ENCODE measurements around the gene RAB31.
A peak's percentile ranks its signal among the peaks of the same experiment; 100 is the strongest.

The RAB31 gene

DNA sequence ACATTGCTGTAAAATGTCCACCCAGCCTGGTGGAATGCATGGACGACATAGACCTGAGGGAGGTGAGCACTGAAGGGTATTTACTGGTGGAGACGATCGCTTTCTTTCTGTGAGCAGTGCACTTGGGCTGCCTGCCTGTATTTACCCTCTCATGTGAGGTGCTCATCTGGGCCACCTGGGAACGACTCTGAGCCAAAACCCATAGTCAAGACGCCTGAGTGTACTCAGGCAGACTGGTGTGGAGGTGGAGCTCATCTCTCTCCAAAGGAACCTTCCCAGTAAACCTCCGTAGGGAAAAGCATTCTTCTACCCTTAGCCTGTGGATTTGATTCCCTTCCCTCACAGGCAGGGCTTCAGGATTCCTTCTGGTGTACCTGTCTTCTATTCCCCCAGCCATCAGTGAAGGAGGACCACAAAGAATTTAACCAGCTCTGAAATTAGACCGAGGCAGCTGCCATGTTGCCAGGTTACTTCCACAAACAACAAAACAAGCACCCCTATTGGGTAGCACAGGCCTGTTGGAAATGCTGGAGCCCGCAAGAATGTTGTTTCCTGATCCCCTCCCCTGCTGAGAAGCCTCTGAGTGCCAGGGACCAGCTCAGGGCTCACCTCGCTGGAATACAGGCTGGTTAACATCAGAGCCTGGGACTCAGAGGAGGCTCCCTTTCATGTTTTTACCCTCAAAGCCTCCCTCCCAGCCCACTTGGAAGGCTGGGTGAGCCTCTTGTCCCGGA is 130.2 kb downstream of the RAB31 start:
- Histone ChIP-seq H3K9me3 (ENCODE audit: control insufficient read depth, insufficient read depth, low read length) (no peaks in the 10 kb centered on the region), H3K27me3 (ENCODE audit: control insufficient read depth, insufficient read depth, low read length) (no peaks in the 10 kb centered on the region), H3K36me3 (ENCODE audit: control insufficient read depth, insufficient read depth, low read length) (no peaks in the 10 kb centered on the region), H3K4me1 (ENCODE audit: control insufficient read depth, insufficient read depth, low read length) (peaks cover 10% of the 10 kb centered on the region; the same call in 1 of the 2 replicates), H3K4me3 (ENCODE audit: low read length) (no peak overlapping the region), H3K27ac (ENCODE audit: low read length) (no peak overlapping the region)
- DNase-seq (ENCODE audit: low read depth, low spot score), result peak; percentile 63
- no CpG with 5 or more reads among the region's 10 CpGs for WGBS (ENCODE audit: insufficient coverage, insufficient read length)

DNA sequence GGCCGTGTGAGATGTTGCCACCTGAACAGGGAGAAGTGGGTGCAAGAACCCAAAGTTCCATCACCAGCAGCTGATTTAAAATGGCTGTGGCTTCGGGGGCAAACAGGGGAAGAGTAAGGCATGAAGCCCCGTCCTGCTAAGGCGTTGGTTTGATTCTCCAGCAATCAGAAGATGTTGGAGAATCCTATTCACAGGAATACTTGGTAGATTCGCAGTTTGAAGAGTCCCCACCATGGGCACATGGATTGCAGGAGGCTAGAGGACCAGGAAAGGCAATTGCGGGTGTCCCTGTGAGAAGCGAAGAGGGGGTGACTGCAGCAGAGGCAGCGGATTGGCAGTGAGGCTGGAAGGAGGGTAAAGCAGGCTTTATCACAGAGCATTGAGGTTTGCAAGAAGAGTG is 131.1 kb downstream of the RAB31 start:
- no peak overlapping the region for H3K27ac ChIP-seq (ENCODE audit: low read length)
- H3K4me1 ChIP-seq (ENCODE audit: control insufficient read depth, insufficient read depth, low read length), result peaks cover 10% of the 10 kb centered on the region; the same call in 1 of the 2 replicates
- H3K9me3 ChIP-seq (ENCODE audit: control insufficient read depth, insufficient read depth, low read length), result no peaks in the 10 kb centered on the region
- no peak overlapping the region for H3K4me3 ChIP-seq (ENCODE audit: low read length)
- H3K36me3 ChIP-seq (ENCODE audit: control insufficient read depth, insufficient read depth, low read length), result no peaks in the 10 kb centered on the region
- H3K27me3 ChIP-seq (ENCODE audit: control insufficient read depth, insufficient read depth, low read length), result no peaks in the 10 kb centered on the region
- DNase-seq (ENCODE audit: low read depth, low spot score), result no peak
- no CpG with 5 or more reads among the region's 8 CpGs for WGBS (ENCODE audit: insufficient coverage, insufficient read length)

DNA sequence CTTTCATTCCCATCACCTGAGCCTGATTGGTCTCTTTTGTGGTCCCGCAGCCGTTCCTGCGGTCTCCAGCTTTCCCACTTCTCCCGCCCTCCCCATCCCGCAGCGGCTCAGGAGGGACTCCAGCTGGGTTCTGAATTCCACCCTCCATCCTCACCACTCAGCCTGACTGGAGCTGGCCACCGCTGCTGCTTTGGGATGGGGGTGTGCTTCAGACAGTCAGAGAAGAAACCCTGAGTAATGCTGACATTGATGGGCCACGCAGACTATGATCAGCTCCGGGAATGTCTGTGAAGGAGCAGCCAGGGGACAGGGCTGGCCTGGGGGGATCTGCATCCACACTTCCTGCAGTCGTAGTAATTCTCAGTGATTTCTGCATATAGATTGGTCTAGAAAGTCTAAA is 131.8 kb downstream of the RAB31 start:
- no peak overlapping the region for H3K27ac ChIP-seq (ENCODE audit: low read length)
- no CpG with 5 or more reads among the region's 10 CpGs for WGBS (ENCODE audit: insufficient coverage, insufficient read length)
- H3K4me1 ChIP-seq (ENCODE audit: control insufficient read depth, insufficient read depth, low read length), result peaks cover 10% of the 10 kb centered on the region; the same call in 1 of the 2 replicates

DNA sequence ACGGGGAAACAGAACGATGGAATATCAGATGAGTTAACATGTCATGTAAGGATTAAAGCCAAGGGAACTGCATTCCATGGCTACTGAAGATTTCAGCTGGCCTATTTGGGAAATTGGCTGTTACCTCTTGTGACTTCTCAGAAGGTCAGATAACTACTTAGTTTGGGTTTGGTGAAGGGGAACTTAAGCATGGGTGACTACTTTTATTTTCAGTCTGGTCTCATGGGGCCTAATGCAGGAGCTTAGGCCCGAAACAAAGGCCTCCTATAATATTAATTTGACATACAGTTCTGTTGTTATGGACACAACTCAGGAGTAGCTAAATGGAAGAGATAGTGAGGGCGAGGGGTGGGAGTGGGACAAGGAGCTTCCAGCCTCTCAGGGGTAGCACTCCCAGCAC is 133.7 kb downstream of the RAB31 start:
- Histone ChIP-seq H3K27ac (ENCODE audit: low read length) (no peak overlapping the region), H3K4me3 (ENCODE audit: low read length) (no peak overlapping the region), H3K4me1 (ENCODE audit: control insufficient read depth, insufficient read depth, low read length) (peaks cover 8% of the 10 kb centered on the region; the same call in 1 of the 2 replicates), H3K36me3 (ENCODE audit: control insufficient read depth, insufficient read depth, low read length) (no peaks in the 10 kb centered on the region), H3K9me3 (ENCODE audit: control insufficient read depth, insufficient read depth, low read length) (no peaks in the 10 kb centered on the region), H3K27me3 (ENCODE audit: control insufficient read depth, insufficient read depth, low read length) (no peaks in the 10 kb centered on the region)
- DNase-seq (ENCODE audit: low read depth, low spot score), result no peak
- WGBS (ENCODE audit: insufficient coverage, insufficient read length), result no CpG with 5 or more reads among the region's 4 CpGs

More for the DNA sequence above, 131.8 kb downstream of the RAB31 start:
- Histone ChIP-seq H3K9me3 (ENCODE audit: control insufficient read depth, insufficient read depth, low read length) (no peaks in the 10 kb centered on the region), H3K36me3 (ENCODE audit: control insufficient read depth, insufficient read depth, low read length) (no peaks in the 10 kb centered on the region), H3K27me3 (ENCODE audit: control insufficient read depth, insufficient read depth, low read length) (no peaks in the 10 kb centered on the region), H3K4me3 (ENCODE audit: low read length) (no peak overlapping the region)
- DNase-seq (ENCODE audit: low read depth, low spot score), result no peak

DNA sequence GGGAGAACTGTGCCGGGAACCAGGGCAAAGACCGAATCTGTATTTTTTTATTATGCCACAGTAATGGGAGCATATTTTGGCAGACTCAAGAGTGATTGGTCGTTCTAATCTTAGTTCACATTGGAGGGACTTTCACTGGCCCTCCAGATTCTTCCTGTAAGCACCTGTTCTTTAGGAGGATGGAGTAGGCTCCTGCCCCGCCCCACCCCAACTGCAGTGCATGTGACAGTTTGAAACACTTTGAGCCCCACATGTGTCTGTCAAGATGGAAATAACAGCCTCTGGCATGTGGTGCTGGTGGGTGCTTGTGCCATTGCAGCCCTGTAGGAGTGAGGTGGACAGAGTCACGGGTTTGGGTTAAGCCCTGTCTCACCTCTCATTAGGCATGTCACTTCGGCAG is 134.3 kb downstream of the RAB31 start:
- H3K27me3 ChIP-seq (ENCODE audit: control insufficient read depth, insufficient read depth, low read length), result no peaks in the 10 kb centered on the region
- H3K27ac ChIP-seq (ENCODE audit: low read length), result no peak overlapping the region
- H3K4me3 ChIP-seq (ENCODE audit: low read length), result no peak overlapping the region
- no peak for DNase-seq (ENCODE audit: low read depth, low spot score)
- WGBS (ENCODE audit: insufficient coverage, insufficient read length), result no CpG with 5 or more reads among the region's 6 CpGs
- H3K36me3 ChIP-seq (ENCODE audit: control insufficient read depth, insufficient read depth, low read length), result no peaks in the 10 kb centered on the region
- no peaks in the 10 kb centered on the region for H3K9me3 ChIP-seq (ENCODE audit: control insufficient read depth, insufficient read depth, low read length)
- peaks cover 8% of the 10 kb centered on the region; the same call in 1 of the 2 replicates for H3K4me1 ChIP-seq (ENCODE audit: control insufficient read depth, insufficient read depth, low read length)

DNA sequence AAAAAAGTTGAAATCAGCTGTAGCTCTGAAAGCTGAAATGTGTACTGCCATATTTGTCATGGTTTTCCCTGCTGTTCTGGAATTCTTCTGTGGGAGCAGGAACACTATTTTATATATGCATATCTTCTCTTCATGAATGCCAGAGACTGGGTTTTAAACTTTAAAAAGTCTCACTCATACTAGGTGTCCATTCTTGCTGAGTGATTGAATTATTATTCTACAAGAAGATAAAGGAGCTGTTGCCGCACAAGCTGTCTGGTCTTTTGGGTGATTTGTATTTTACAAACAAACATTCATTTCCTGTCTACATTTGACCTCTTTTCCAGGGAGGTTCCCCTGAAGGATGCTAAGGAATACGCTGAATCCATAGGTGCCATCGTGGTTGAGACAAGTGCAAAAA is 137.2 kb downstream of the RAB31 start:
- no peaks in the 10 kb centered on the region for H3K27me3 ChIP-seq (ENCODE audit: control insufficient read depth, insufficient read depth, low read length)
- H3K4me1 ChIP-seq (ENCODE audit: control insufficient read depth, insufficient read depth, low read length), result peaks cover 1% of the 10 kb centered on the region
- H3K4me3 ChIP-seq (ENCODE audit: low read length), result no peak overlapping the region
- no peaks in the 10 kb centered on the region for H3K9me3 ChIP-seq (ENCODE audit: control insufficient read depth, insufficient read depth, low read length)
- no peak overlapping the region for H3K27ac ChIP-seq (ENCODE audit: low read length)
- no CpG with 5 or more reads among the region's 3 CpGs for WGBS (ENCODE audit: insufficient coverage, insufficient read length)
- no peak for DNase-seq (ENCODE audit: low read depth, low spot score)
- H3K36me3 ChIP-seq (ENCODE audit: control insufficient read depth, insufficient read depth, low read length), result no peaks in the 10 kb centered on the region; the same call in 1 of the 2 replicates

DNA sequence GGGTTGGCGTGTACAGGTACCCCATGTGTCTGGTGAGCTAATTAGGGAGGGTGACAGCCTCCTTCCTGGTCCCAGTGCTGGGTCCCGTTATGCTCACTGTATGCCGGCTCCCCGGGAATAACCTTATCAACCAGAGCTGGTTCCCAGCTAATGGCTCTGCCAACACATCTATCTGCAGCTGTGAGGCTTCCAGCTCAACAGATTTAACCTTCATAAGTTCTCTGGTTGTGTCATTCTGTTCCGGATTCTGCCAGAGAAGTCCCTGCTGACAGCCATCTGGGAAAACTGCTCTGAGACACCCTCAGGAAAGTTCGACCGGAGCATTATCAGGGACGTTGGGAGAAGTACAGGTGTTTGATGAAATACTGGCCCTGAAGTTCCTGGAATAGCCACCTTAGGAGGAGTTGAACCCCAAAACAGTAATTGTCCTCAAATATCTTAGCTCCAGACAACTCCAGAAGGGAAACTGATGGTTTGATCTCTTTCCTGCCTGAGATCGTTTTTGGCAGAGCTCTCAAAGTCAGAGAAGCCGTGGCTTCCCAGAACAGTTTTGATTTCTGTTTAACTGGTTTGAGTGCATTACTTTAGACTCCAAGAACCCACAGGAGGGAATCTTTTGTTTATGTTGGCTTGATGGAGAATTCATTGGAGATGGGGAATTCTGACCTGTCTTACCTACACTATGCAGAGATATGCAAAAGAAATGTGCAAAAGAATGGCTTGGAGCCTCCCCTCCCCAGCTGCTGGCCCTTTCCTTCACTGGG is 138.2 kb downstream of the RAB31 start:
- WGBS (ENCODE audit: insufficient coverage, insufficient read length), result no CpG with 5 or more reads among the region's 10 CpGs
- no peaks in the 10 kb centered on the region for H3K27me3 ChIP-seq (ENCODE audit: control insufficient read depth, insufficient read depth, low read length)
- H3K4me3 ChIP-seq (ENCODE audit: low read length), result no peak overlapping the region
- H3K27ac ChIP-seq (ENCODE audit: low read length), result no peak overlapping the region
- no peaks in the 10 kb centered on the region; the same call in 1 of the 2 replicates for H3K36me3 ChIP-seq (ENCODE audit: control insufficient read depth, insufficient read depth, low read length)
- H3K9me3 ChIP-seq (ENCODE audit: control insufficient read depth, insufficient read depth, low read length), result no peaks in the 10 kb centered on the region
- no peak for DNase-seq (ENCODE audit: low read depth, low spot score)
- peaks cover 1% of the 10 kb centered on the region for H3K4me1 ChIP-seq (ENCODE audit: control insufficient read depth, insufficient read depth, low read length)

DNA sequence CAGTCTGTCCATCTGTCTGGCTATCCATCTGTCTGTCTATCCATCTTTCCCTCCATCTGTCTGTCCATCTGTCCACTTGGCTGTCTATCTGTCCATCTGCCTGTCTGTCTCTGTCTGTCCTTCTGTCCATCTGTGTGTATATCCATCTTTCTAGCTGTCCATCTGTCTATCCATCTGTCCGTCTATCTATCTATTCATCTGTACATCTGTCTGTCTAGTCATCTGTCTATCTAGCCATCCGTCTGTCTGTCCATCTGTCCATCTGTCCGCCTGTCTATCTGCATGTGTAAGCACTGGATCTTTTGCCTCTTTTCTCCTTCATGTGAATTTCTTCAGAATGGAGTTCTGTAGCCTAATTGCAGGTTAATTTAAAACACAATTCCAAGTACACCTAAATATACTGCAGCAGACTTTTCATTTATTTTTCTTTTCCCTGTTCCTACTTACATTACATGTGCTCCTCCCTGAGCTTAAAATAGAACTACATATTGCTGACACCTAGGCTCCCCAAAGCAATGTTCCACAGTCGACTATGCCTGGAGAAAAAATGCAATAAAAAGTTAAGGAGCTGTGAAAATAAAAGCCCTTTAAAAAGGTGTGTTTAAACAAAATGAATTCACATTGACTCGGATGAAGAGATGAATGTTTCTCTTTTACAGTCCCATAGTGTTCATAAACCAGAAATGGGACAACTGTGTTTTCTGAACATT is 140.2 kb downstream of the RAB31 start:
- WGBS (ENCODE audit: insufficient coverage, insufficient read length), result no CpG with 5 or more reads among the region's 5 CpGs
- no peak for DNase-seq (ENCODE audit: low read depth, low spot score)
- H3K4me3 ChIP-seq (ENCODE audit: low read length), result no peak overlapping the region
- peaks cover 1% of the 10 kb centered on the region for H3K4me1 ChIP-seq (ENCODE audit: control insufficient read depth, insufficient read depth, low read length)
- H3K36me3 ChIP-seq (ENCODE audit: control insufficient read depth, insufficient read depth, low read length), result no peaks in the 10 kb centered on the region; the same call in 1 of the 2 replicates
- H3K27me3 ChIP-seq (ENCODE audit: control insufficient read depth, insufficient read depth, low read length), result no peaks in the 10 kb centered on the region
- H3K27ac ChIP-seq (ENCODE audit: low read length), result no peak overlapping the region
- H3K9me3 ChIP-seq (ENCODE audit: control insufficient read depth, insufficient read depth, low read length), result no peaks in the 10 kb centered on the region

DNA sequence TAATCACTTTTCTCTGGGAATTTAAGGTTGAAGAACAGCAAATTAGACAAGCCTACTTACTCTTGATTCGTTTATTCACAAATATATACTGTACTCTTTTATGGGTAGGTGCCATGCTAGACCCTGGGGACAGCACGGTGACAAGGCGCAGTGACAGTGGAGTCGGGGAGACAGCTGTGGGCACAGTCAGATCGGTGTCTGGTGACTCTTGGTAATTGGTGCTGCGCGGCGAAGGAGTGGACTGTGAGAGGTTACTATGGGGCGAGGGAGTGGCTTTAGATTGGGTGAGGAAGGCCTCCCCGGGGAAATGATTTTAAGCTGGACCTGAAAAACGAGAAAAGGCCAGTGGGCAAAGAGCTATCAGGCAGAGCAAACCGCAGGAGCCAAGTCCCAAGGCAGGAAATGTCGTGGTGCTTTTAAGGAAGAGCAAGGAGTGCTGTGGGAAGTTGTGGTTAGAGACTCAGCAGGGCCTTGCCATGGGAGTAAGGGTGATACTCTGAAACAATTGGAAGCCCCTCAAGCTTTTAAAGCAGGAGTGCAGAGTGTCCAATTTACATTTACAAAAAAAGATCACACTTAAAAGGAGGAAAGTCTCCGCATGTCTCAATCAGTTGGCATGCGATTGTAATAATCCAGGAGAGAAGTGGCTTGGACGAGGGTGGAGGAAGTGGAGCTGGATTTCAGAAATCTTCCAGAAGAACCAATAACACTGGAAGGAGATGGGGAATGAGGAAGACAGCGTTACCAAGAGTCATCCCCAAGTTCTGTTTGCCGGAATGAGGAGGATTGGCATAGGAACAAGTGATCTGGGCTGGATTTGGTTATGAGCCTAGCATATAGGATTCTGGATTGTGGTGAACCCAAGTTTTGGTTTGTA is 141.5 kb downstream of the RAB31 start:
- Histone ChIP-seq H3K9me3 (ENCODE audit: control insufficient read depth, insufficient read depth, low read length) (no peaks in the 10 kb centered on the region), H3K4me3 (ENCODE audit: low read length) (no peak overlapping the region), H3K4me1 (ENCODE audit: control insufficient read depth, insufficient read depth, low read length) (peaks cover 1% of the 10 kb centered on the region), H3K27me3 (ENCODE audit: control insufficient read depth, insufficient read depth, low read length) (no peaks in the 10 kb centered on the region), H3K27ac (ENCODE audit: low read length) (no peak overlapping the region), H3K36me3 (ENCODE audit: control insufficient read depth, insufficient read depth, low read length) (no peaks in the 10 kb centered on the region; the same call in 1 of the 2 replicates)
- WGBS (ENCODE audit: insufficient coverage, insufficient read length), result no CpG with 5 or more reads among the region's 18 CpGs
- DNase-seq (ENCODE audit: low read depth, low spot score), result no peak

Measured in iPS DF 6.9 (cell line).